HFF-Myc (cell line): ENCODE data around the gene SLC45A3.

Experiments
- DNase-seq: peaks from one replicate; pipeline ENCODE4 v3.0.0-alpha.2; 2011; ENCODE audit warnings: low read depth; ENCODE audit errors: extremely low read depth
- H3K4me3 ChIP-seq: replicated peaks from 2 replicates; pipeline ENCODE4 v1.5.1; 2011; ENCODE audit warnings: low read depth, mild to moderate bottlenecking, control low read depth, low read length
- TF ChIP-seq, protein P1 (sequence below): IDR thresholded peaks from 2 replicates; pipeline ENCODE4 v1.5.1; 2012; ENCODE audit warnings: mild to moderate bottlenecking, low read depth, low read length, control low read depth; ENCODE audit errors: missing control alignments

Gene SLC45A3

DNA sequence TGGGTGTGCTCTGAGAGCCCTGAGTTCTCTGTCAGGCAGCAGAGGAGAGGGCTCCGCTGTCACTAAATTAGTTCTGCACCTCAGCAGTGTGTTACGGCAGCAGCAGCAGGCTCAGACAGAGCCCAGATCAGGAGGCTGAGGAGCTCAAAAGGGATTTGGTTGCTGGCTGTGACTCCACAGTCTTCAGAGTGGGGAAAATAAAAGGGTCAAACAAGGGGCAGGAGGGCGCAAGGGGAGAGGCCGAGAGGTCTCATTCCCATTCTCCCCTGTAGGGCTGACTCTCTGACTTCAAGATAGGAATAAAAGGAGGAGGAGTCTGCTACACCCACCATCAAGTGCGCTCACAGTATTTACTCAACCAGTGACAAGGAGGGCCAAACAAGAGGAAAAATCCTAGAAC, 9.2 kb upstream of the SLC45A3 start:
- H3K4me3 ChIP-seq = no peak overlapping the region
- TF ChIP-seq, protein P1, sequence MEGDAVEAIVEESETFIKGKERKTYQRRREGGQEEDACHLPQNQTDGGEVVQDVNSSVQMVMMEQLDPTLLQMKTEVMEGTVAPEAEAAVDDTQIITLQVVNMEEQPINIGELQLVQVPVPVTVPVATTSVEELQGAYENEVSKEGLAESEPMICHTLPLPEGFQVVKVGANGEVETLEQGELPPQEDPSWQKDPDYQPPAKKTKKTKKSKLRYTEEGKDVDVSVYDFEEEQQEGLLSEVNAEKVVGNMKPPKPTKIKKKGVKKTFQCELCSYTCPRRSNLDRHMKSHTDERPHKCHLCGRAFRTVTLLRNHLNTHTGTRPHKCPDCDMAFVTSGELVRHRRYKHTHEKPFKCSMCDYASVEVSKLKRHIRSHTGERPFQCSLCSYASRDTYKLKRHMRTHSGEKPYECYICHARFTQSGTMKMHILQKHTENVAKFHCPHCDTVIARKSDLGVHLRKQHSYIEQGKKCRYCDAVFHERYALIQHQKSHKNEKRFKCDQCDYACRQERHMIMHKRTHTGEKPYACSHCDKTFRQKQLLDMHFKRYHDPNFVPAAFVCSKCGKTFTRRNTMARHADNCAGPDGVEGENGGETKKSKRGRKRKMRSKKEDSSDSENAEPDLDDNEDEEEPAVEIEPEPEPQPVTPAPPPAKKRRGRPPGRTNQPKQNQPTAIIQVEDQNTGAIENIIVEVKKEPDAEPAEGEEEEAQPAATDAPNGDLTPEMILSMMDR = no peak
- no peak for DNase-seq

DNA sequence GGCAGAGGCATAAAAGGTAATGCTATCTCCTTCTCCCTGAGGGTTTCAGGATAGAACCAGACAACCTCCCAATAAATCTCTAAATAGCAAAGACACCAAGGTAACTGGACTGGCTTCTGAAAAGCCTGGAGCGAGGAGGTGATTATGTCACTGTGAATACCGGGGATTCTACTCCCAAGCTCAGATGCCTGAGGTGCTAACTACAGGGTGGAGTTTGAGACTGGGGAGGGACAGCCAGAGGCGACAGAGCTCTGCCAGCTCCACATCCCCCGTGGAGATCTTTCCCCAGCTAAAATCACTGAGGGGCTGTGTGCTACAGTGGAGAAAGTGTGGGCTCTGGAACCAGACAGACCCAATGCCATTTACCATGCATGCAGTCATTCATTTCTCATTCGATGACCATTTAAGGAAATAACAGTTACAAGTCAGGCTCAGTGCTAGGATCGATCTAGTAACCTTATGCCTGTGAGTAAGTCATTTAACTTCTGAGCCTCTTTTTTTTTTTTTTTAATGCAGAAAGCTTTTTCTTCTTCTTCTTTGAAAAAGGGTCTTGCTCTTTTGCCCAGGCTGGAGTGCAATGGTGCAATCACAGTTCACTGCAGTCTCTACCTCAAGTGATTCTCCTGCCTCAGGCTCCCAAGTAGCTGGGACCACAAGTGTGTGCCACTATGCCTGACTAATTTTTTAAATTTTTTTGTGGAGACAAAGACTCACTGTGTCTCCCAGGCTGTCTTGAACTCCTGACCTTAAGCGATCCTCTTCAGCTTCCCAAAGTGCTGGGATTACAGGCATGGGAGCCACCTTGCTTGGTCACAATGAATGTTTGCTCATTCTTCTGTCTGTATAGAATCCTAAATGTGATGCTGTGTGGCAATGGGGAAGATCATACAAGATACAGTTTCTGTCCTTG, 8.1 kb upstream of the SLC45A3 start:
- H3K4me3 ChIP-seq = no peak overlapping the region
- TF ChIP-seq, protein P1 = no peak
- DNase-seq = no peak

DNA sequence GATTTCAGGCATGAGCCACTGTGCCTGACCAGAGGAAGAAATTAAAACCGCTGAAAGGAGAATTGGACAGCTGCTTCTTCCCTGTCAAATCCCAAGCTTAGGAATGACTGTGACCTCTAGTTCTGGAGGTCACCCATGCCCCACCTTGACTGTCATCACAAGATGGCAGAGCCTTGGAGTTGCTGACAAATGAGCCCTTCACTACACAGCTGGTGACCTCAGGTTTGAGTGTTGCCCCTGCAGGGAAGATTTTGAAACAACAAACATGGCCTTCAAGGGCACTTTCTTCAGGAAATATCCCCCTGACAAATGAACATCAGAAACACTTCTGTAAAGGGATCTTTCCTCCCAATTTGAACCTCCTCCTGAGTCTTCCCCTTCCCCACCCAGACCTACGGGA, 6.9 kb upstream of the SLC45A3 start:
- no peak for DNase-seq
- TF ChIP-seq, protein P1 = no peak
- no peak overlapping the region for H3K4me3 ChIP-seq

DNA sequence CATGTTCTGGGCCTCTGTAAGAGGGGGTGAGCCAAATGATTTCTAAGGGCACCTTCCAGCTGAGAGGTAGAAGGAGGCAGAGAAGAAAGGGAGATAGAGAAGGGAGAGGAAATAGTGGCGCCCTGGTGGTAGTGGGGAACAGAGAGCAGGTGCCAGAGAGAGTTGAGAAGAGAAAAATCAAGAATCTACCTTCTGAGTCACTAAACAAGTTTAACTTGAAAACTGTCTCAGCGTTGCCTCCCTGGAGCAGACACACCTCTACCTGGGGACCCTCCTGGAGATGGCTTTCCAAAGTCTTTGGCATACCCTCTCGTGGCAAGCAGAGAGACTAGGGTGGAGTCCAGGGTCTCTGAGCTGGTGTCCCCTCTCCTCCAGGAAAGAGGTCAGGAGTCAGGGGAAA, 1.1 kb upstream of the SLC45A3 start:
- H3K4me3 ChIP-seq = no peak overlapping the region
- TF ChIP-seq, protein P1 = no peak
- no peak for DNase-seq

DNA sequence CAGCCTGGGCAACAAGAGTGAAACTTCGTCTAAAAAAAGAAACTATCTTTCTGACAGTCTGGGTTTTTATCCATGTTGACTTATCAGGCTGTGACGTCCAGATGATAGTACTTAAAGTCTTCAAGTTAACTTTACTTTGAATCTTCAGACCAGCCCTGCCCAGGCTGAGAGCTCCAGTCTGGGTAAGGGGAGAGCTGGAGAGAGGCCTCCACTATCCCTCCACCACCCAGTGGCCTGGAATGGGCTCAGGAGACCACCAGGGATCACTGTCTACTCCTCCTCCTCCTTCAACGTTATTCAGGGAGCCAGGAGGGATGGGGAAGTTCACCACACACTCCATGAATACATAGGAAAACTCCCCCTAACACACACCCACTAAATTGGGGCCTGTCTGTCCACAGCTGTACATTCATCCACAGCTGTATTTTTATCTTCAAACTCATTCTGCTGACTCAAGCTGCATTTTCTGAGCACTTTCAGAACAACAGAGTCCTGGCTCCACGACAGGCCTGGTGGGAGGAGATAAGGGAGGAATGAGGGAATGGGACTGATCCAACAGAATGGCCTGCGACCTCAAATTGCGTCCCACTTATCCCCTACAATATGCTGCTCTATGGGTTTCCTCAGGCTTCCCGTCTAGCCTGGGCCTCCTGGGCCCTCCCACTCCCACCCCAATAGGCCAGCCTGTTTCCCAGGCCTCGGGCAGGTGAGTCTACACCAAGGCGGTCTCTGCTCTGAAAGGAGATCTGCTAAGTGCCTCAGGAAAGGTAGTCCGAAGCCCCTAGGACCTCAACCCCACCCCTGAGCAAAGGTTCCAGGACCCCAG, 1.8 kb downstream of the SLC45A3 start:
- no peak overlapping the region; the same call in 1 of the 2 replicates for H3K4me3 ChIP-seq
- DNase-seq = no peak
- TF ChIP-seq, protein P1 = no peak

DNA sequence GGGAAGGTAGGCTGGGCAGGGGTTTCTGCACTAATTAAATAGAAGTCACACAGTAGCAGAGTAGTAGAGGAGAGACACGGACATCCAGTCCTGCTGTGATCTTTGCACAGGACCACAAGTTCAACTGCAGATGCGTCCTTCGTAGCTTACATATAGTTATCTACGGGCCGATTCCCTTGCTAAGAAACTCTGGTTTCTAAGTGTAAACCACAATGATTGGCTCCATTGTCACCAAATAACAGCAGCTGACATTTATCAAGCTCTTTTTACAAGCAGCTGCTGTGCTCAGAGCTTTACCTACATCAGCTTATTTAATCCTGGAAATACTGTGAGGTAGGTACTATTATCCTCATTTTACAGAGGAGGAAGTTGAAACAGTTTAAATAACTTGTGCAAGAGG, 3.1 kb downstream of the SLC45A3 start:
- TF ChIP-seq, protein P1 = no peak
- no peak for DNase-seq
- H3K4me3 ChIP-seq = no peak overlapping the region
